Brain pericyte (primary cell): ENCODE results near the gene MCRIP2.
"Not testable (repeated sequence)": the region's sequence is repeated elsewhere in the genome, so short reads cannot be mapped to it uniquely, and the experiment has no call there.

Experiments
- DNase-seq: peaks from one replicate; pipeline ENCODE4 v3.0.0-alpha.2; 2012; ENCODE audit warnings: low read depth, low spot score

Gene MCRIP2

GRCh38 chr16:680967-681745 lies 39.5 kb downstream of the MCRIP2 start:
- no peak for DNase-seq

- no peak for DNase-seq
Measured at GRCh38 chr16:681746-682427, 40.3 kb downstream of the MCRIP2 start.

GRCh38 chr16:682493-683395 lies 41.1 kb downstream of the MCRIP2 start:
- DNase-seq: no peak

GRCh38 chr16:683396-684070 lies 41.9 kb downstream of the MCRIP2 start:
- no peak for DNase-seq

- DNase-seq: peak; percentile 76
Measured at GRCh38 chr16:684071-684794, 42.6 kb downstream of the MCRIP2 start, which contains the start of gene JMJD8. TSS of gene JMJD8 (minus strand) at chr16:684334. CDS start at chr16:684319, 15 bp downstream.

GRCh38 chr16:684961-685696 lies 43.5 kb downstream of the MCRIP2 start:
- no peak for DNase-seq

GRCh38 chr16:685967-686366 lies 44.3 kb downstream of the MCRIP2 start:
- DNase-seq: no peak

GRCh38 chr16:686459-687260 lies 45.0 kb downstream of the MCRIP2 start:
- no peak for DNase-seq

GRCh38 chr16:687499-687898 lies 45.9 kb downstream of the MCRIP2 start:
- no peak for DNase-seq

GRCh38 chr16:689175-689897 lies 47.7 kb downstream of the MCRIP2 start:
- DNase-seq: no peak

GRCh38 chr16:691242-691641 lies 49.6 kb downstream of the MCRIP2 start:
- DNase-seq: not testable (repeated sequence)

GRCh38 chr16:692356-693108 lies 50.9 kb downstream of the MCRIP2 start:
- no peak for DNase-seq

GRCh38 chr16:693364-693763 lies 51.7 kb downstream of the MCRIP2 start:
- DNase-seq: no peak

- DNase-seq: no peak
Measured at GRCh38 chr16:693766-694165, 52.1 kb downstream of the MCRIP2 start.

- no peak for DNase-seq
Measured at GRCh38 chr16:694187-694862, 52.7 kb downstream of the MCRIP2 start.

GRCh38 chr16:694863-695354 lies 53.3 kb downstream of the MCRIP2 start:
- no peak for DNase-seq
